Ishikawa (cell line): ENCODE data around the gene ZBTB2.

Experiments used
- CEBPB ChIP-seq: IDR thresholded peaks from 2 replicates; pipeline ENCODE4 v1.6.1; 2012
- CREB1 ChIP-seq: IDR thresholded peaks from 2 replicates; pipeline ENCODE4 v1.6.1; 2012; ENCODE audit warnings: low read depth
- EGR1 ChIP-seq: IDR thresholded peaks from 2 replicates; pipeline ENCODE4 v1.6.1; 2012
- EP300 ChIP-seq: IDR thresholded peaks from 2 replicates; pipeline ENCODE4 v1.6.1; 2012; ENCODE audit warnings: borderline replicate concordance
- FOXM1 ChIP-seq: IDR thresholded peaks from 2 replicates; pipeline ENCODE4 v1.6.1; 2012; ENCODE audit warnings: low read depth, borderline replicate concordance
- MAX ChIP-seq: IDR thresholded peaks from 2 replicates; pipeline ENCODE4 v1.6.1; 2012
- NFIC ChIP-seq: IDR thresholded peaks from 2 replicates; pipeline ENCODE4 v1.6.1; 2012
- RAD21 ChIP-seq: IDR thresholded peaks from 2 replicates; pipeline ENCODE4 v1.6.1; 2012; ENCODE audit warnings: low read depth
- REST ChIP-seq: IDR thresholded peaks from 2 replicates; pipeline ENCODE4 v1.6.1; 2012; ENCODE audit warnings: low read depth, mild to moderate bottlenecking
- TAF1 ChIP-seq: IDR thresholded peaks from 2 replicates; pipeline ENCODE4 v1.6.1; 2012; ENCODE audit warnings: low read depth, mild to moderate bottlenecking
- TCF12 ChIP-seq: IDR thresholded peaks from 2 replicates; pipeline ENCODE4 v1.6.1; 2012; ENCODE audit warnings: low read depth
- TEAD4 ChIP-seq: IDR thresholded peaks from 2 replicates; pipeline ENCODE4 v1.6.1; 2012
- USF1 ChIP-seq: IDR thresholded peaks from 2 replicates; pipeline ENCODE4 v1.6.1; 2012
- YY1 ChIP-seq: IDR thresholded peaks from 2 replicates; pipeline ENCODE4 v1.6.1; 2012; ENCODE audit warnings: low read depth
- ZBTB7A ChIP-seq: IDR thresholded peaks from 2 replicates; pipeline ENCODE4 v1.6.1; 2012; ENCODE audit warnings: low read depth

ZBTB2 gene

GRCh38 chr6:151436802-151437201, 45.4 kb upstream of the ZBTB2 start:
- no peak for TF ChIP-seq USF1

- no peak for TF ChIP-seq TAF1
- no peak for TF ChIP-seq REST
- TF ChIP-seq EGR1 = no peak
- no peak for TF ChIP-seq TCF12
- TF ChIP-seq CEBPB = no peak
- no peak for TF ChIP-seq ZBTB7A
- TF ChIP-seq RAD21 = no peak
- no peak for TF ChIP-seq YY1
- TF ChIP-seq EP300 = no peak
- TF ChIP-seq USF1 = no peak
- TF ChIP-seq TEAD4 = no peak
- TF ChIP-seq CREB1 = no peak
- TF ChIP-seq MAX = no peak
- TF ChIP-seq FOXM1 = no peak
These were observed 44.9 kb upstream of the ZBTB2 start for GRCh38 chr6:151436300-151436699.

GRCh38 chr6:151434369-151434768, 43.0 kb upstream of the ZBTB2 start:
- TF ChIP-seq CREB1 (no peak), EP300 (no peak), REST (no peak), TCF12 (no peak), YY1 (no peak), FOXM1 (no peak), ZBTB7A (no peak), RAD21 (no peak), USF1 (no peak), NFIC (no peak), TAF1 (no peak), MAX (no peak), TEAD4 (no peak)

GRCh38 chr6:151432651-151433050, 41.3 kb upstream of the ZBTB2 start:
- no peak for TF ChIP-seq TAF1
- TF ChIP-seq REST = no peak
- TF ChIP-seq EP300 = no peak
- TF ChIP-seq YY1 = no peak
- TF ChIP-seq TEAD4 = no peak
- TF ChIP-seq ZBTB7A = no peak
- TF ChIP-seq RAD21 = no peak
- no peak for TF ChIP-seq MAX
- TF ChIP-seq USF1 = no peak
- no peak for TF ChIP-seq CREB1
- no peak for TF ChIP-seq TCF12
- TF ChIP-seq NFIC = no peak
- TF ChIP-seq CEBPB = no peak
- no peak for TF ChIP-seq EGR1
- no peak for TF ChIP-seq FOXM1
